GM12801 (cell line): Measurements from ENCODE around the gene ZSCAN22.

ENCODE experiments used
- CTCF ChIP-seq: IDR thresholded peaks from one replicate; pipeline ENCODE4 v1.5.1; 2011; ENCODE audit warnings: control low read depth; ENCODE audit not compliant: insufficient read length; ENCODE audit errors: extremely low read depth

Gene ZSCAN22

DNA sequence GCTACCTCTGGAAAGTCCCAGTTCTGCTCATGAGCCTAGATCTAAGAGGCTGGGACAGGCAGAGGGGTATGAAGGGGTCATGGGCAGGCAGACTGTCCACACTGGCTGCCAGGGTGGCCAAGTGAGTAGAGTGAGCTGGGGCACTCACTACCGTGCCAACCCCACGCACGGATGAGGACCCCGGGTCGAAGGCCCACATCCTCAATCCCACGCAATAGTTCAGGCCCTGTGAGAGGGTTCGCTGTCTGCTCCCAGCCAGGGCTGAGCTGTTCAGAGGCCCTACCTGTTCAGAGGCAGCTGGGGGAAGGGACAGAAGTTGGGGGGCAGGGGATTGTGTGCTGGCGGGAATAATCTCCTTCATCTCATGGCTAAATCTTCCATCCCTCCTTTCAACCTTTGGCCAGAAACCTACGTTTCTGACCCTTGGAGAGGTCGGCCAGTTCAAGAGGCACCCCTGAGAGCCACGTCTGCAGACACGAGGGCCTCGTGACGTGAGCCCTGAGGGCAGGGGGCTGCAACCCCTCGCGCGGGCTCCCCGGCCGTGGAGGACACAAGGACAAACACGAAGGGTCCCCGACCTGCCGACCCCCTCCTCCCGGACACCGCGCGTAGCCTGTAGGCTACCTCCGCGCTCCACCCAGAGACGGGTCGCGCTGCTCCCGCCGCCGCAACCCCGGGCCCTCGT is 59.2 kb downstream of the ZSCAN22 start:
- no peak for TF ChIP-seq CTCF

- no peak for TF ChIP-seq CTCF
Observed at GRCh38 chr19:58386576-58387337, 60.0 kb downstream of the ZSCAN22 start, which contains the start of gene RPS5. Gene RPS5, plus strand, starts transcription at chr19:58387269. Its CDS starts 869 bp downstream, at chr19:58388138.

DNA sequence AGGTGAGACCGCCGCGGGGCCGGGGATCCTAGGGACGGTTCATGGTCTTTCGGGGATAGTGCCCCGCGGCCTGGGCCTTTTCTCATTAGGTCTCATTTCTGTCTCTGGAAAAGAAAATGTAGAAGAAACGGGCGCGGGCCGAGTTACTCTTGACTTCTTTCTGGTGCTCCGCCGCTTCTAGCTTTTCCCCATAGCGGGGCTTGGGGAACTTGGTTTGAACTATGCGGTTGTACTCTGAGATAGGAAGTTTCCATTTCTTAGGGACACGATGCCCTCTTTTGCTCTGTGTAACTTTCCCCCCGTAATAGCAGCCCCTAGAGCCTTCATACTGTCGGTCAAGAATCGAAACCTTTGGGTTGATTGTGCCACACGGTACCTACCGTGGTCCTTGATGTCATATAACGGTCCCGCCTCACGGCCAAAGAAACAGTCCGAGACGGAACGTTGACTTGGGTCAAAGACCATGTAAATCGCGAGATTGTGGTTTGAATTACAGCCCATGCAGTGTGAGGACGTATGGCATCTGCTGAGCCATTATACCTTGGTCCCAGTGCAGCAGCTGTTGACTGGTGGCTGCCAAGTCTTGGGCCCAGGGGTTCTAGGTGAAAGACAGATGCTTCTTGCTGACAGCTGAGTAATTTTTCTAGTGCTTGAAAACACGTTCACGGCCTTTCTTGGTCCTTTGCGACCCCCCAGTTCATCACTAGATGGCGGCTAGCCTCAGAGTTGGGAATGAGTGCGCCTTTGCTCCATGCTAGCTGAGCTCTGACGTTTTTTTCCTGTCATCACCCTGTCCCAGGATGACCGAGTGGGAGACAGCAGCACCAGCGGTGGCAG is 60.8 kb downstream of the ZSCAN22 start:
- no peak for TF ChIP-seq CTCF

DNA sequence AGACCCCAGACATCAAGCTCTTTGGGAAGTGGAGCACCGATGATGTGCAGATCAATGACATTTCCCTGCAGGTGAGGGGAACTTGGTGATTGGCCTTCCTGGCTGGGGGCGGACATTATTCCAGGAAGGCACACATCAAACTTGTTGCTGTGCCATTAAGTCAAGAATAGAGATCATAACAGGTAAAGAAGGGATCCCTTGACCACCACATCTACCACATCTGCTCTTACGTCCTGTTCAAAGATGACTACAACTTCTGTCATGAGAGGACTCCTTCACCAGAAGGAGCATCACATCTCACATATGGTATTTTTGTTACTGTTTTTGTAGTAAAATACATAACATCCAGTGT is 61.4 kb downstream of the ZSCAN22 start:
- TF ChIP-seq CTCF = no peak
